ENCODE results near the gene CDCA4.
"Not testable (repeated sequence)": the region's sequence is repeated elsewhere in the genome, so short reads cannot be mapped to it uniquely, and the experiment has no call there.

CDCA4 gene

GRCh38 chr14:105064001-105064400, 43.1 kb upstream of the CDCA4 start:
- H3K4me1 ChIP-seq (ENCODE audit: control insufficient read depth in 1 of 2, insufficient read depth in 2 of 2, low read length in 2 of 2): peaks cover 0 to 25% of the 10 kb centered on the region in 2 donors
- H3K36me3 ChIP-seq (ENCODE audit: control insufficient read depth in 1 of 2, insufficient read depth in 2 of 2, low read length in 2 of 2): no peaks in the 10 kb centered on the region
- no peaks in the 10 kb centered on the region for H3K27me3 ChIP-seq (ENCODE audit: low read depth, low read length)
- peak overlapping the region in 1 of 2 donors; percentile 24 for H3K4me3 ChIP-seq (ENCODE audit: low read depth in 1 of 2, low read length in 2 of 2)
- no peak overlapping the region for H3K27ac ChIP-seq (ENCODE audit: low read length)
- no peaks in the 10 kb centered on the region for H3K9me3 ChIP-seq (ENCODE audit: control insufficient read depth in 1 of 2, low read length in 2 of 2)

GRCh38 chr14:105063506-105063905, 42.6 kb upstream of the CDCA4 start:
- not testable (repeated sequence) for H3K27me3 ChIP-seq (ENCODE audit: low read depth, low read length); H3K27ac ChIP-seq (ENCODE audit: low read length); H3K4me3 ChIP-seq (ENCODE audit: low read depth in 1 of 2, low read length in 2 of 2); H3K36me3 ChIP-seq (ENCODE audit: control insufficient read depth in 1 of 2, insufficient read depth in 2 of 2, low read length in 2 of 2); H3K9me3 ChIP-seq (ENCODE audit: control insufficient read depth in 1 of 2, low read length in 2 of 2)
- H3K4me1 ChIP-seq (ENCODE audit: control insufficient read depth in 1 of 2, insufficient read depth in 2 of 2, low read length in 2 of 2): peaks cover 0 to 30% of the 10 kb centered on the region in 2 donors

- Histone ChIP-seq H3K4me1 (ENCODE audit: control insufficient read depth in 1 of 2, insufficient read depth in 2 of 2, low read length in 2 of 2) (peaks cover 0 to 30% of the 10 kb centered on the region in 2 donors), H3K36me3 (ENCODE audit: control insufficient read depth in 1 of 2, insufficient read depth in 2 of 2, low read length in 2 of 2) (no peaks in the 10 kb centered on the region), H3K4me3 (ENCODE audit: low read depth in 1 of 2, low read length in 2 of 2) (no peak overlapping the region), H3K27ac (ENCODE audit: low read length) (no peak overlapping the region), H3K27me3 (ENCODE audit: low read depth, low read length) (no peaks in the 10 kb centered on the region), H3K9me3 (ENCODE audit: control insufficient read depth in 1 of 2, low read length in 2 of 2) (no peaks in the 10 kb centered on the region)
Observed at GRCh38 chr14:105063056-105063455, 42.2 kb upstream of the CDCA4 start.

- H3K9me3 ChIP-seq (ENCODE audit: control insufficient read depth in 1 of 2, low read length in 2 of 2): no peaks in the 10 kb centered on the region
- H3K4me3 ChIP-seq (ENCODE audit: low read depth in 1 of 2, low read length in 2 of 2): no peak overlapping the region
- no peaks in the 10 kb centered on the region for H3K36me3 ChIP-seq (ENCODE audit: control insufficient read depth in 1 of 2, insufficient read depth in 2 of 2, low read length in 2 of 2)
- no peaks in the 10 kb centered on the region for H3K27me3 ChIP-seq (ENCODE audit: low read depth, low read length)
- peaks cover 0 to 30% of the 10 kb centered on the region in 2 donors for H3K4me1 ChIP-seq (ENCODE audit: control insufficient read depth in 1 of 2, insufficient read depth in 2 of 2, low read length in 2 of 2)
- no peak overlapping the region for H3K27ac ChIP-seq (ENCODE audit: low read length)
Observed at GRCh38 chr14:105062048-105062433, 41.2 kb upstream of the CDCA4 start.

GRCh38 chr14:105061428-105062047, 40.7 kb upstream of the CDCA4 start:
- Histone ChIP-seq H3K27ac (ENCODE audit: low read length) (no peak overlapping the region), H3K9me3 (ENCODE audit: control insufficient read depth in 1 of 2, low read length in 2 of 2) (no peaks in the 10 kb centered on the region), H3K36me3 (ENCODE audit: control insufficient read depth in 1 of 2, insufficient read depth in 2 of 2, low read length in 2 of 2) (no peaks in the 10 kb centered on the region), H3K4me1 (ENCODE audit: control insufficient read depth in 1 of 2, insufficient read depth in 2 of 2, low read length in 2 of 2) (peaks cover 0 to 26% of the 10 kb centered on the region in 2 donors), H3K4me3 (ENCODE audit: low read depth in 1 of 2, low read length in 2 of 2) (peak overlapping the region in 1 of 2 donors; percentile 6), H3K27me3 (ENCODE audit: low read depth, low read length) (no peaks in the 10 kb centered on the region)

- Histone ChIP-seq H3K27ac (ENCODE audit: low read length) (no peak overlapping the region), H3K4me3 (ENCODE audit: low read depth in 1 of 2, low read length in 2 of 2) (peak overlapping the region in 1 of 2 donors; percentile 6), H3K4me1 (ENCODE audit: control insufficient read depth in 1 of 2, insufficient read depth in 2 of 2, low read length in 2 of 2) (peaks cover 0 to 26% of the 10 kb centered on the region in 2 donors)
Observed at GRCh38 chr14:105060751-105061427, 40.0 kb upstream of the CDCA4 start.

GRCh38 chr14:105059925-105060565, 39.2 kb upstream of the CDCA4 start:
- no peaks in the 10 kb centered on the region for H3K27me3 ChIP-seq (ENCODE audit: low read depth, low read length)
- H3K9me3 ChIP-seq (ENCODE audit: control insufficient read depth in 1 of 2, low read length in 2 of 2): no peaks in the 10 kb centered on the region
- H3K4me3 ChIP-seq (ENCODE audit: low read depth in 1 of 2, low read length in 2 of 2): no peak overlapping the region
- peaks cover 0 to 26% of the 10 kb centered on the region in 2 donors for H3K4me1 ChIP-seq (ENCODE audit: control insufficient read depth in 1 of 2, insufficient read depth in 2 of 2, low read length in 2 of 2)
- no peaks in the 10 kb centered on the region for H3K36me3 ChIP-seq (ENCODE audit: control insufficient read depth in 1 of 2, insufficient read depth in 2 of 2, low read length in 2 of 2)
- no peak overlapping the region for H3K27ac ChIP-seq (ENCODE audit: low read length)

More at GRCh38 chr14:105060751-105061427, 40.0 kb upstream of the CDCA4 start:
- no peaks in the 10 kb centered on the region for H3K9me3 ChIP-seq (ENCODE audit: control insufficient read depth in 1 of 2, low read length in 2 of 2)
- no peaks in the 10 kb centered on the region for H3K27me3 ChIP-seq (ENCODE audit: low read depth, low read length)
- no peaks in the 10 kb centered on the region for H3K36me3 ChIP-seq (ENCODE audit: control insufficient read depth in 1 of 2, insufficient read depth in 2 of 2, low read length in 2 of 2)

- Histone ChIP-seq H3K27ac (ENCODE audit: low read length) (no peak overlapping the region), H3K36me3 (ENCODE audit: control insufficient read depth in 1 of 2, insufficient read depth in 2 of 2, low read length in 2 of 2) (no peaks in the 10 kb centered on the region), H3K4me3 (ENCODE audit: low read depth in 1 of 2, low read length in 2 of 2) (no peak overlapping the region)
Observed at GRCh38 chr14:105059035-105059924, 38.4 kb upstream of the CDCA4 start.

GRCh38 chr14:105058521-105059034, 37.7 kb upstream of the CDCA4 start:
- Histone ChIP-seq H3K36me3 (ENCODE audit: control insufficient read depth in 1 of 2, insufficient read depth in 2 of 2, low read length in 2 of 2) (no peaks in the 10 kb centered on the region), H3K4me3 (ENCODE audit: low read depth in 1 of 2, low read length in 2 of 2) (no peak overlapping the region), H3K27ac (ENCODE audit: low read length) (no peak overlapping the region), H3K9me3 (ENCODE audit: control insufficient read depth in 1 of 2, low read length in 2 of 2) (no peaks in the 10 kb centered on the region), H3K4me1 (ENCODE audit: control insufficient read depth in 1 of 2, insufficient read depth in 2 of 2, low read length in 2 of 2) (peaks cover 0 to 26% of the 10 kb centered on the region in 2 donors), H3K27me3 (ENCODE audit: low read depth, low read length) (no peaks in the 10 kb centered on the region)

More at GRCh38 chr14:105059035-105059924, 38.4 kb upstream of the CDCA4 start:
- H3K27me3 ChIP-seq (ENCODE audit: low read depth, low read length): no peaks in the 10 kb centered on the region
- peaks cover 0 to 26% of the 10 kb centered on the region in 2 donors for H3K4me1 ChIP-seq (ENCODE audit: control insufficient read depth in 1 of 2, insufficient read depth in 2 of 2, low read length in 2 of 2)
- H3K9me3 ChIP-seq (ENCODE audit: control insufficient read depth in 1 of 2, low read length in 2 of 2): no peaks in the 10 kb centered on the region

GRCh38 chr14:105056303-105056831, 35.5 kb upstream of the CDCA4 start:
- Histone ChIP-seq H3K36me3 (ENCODE audit: control insufficient read depth in 1 of 2, insufficient read depth in 2 of 2, low read length in 2 of 2) (no peaks in the 10 kb centered on the region), H3K27me3 (ENCODE audit: low read depth, low read length) (no peaks in the 10 kb centered on the region), H3K4me3 (ENCODE audit: low read depth in 1 of 2, low read length in 2 of 2) (no peak overlapping the region), H3K9me3 (ENCODE audit: control insufficient read depth in 1 of 2, low read length in 2 of 2) (no peaks in the 10 kb centered on the region), H3K27ac (ENCODE audit: low read length) (no peak overlapping the region), H3K4me1 (ENCODE audit: control insufficient read depth in 1 of 2, insufficient read depth in 2 of 2, low read length in 2 of 2) (peaks cover 0 to 22% of the 10 kb centered on the region in 2 donors)
